Measurements from ENCODE around the gene C2orf78. TPM values are rescaled to one million over a fixed set of nuclear protein-coding genes. Genes with fewer than 3 reads are reported as not detected.

Gene C2orf78
- total RNA-seq, 2 experiments from 2014 or later, result not detected

GRCh38 chr2:73827660-73828388 is 43.8 kb downstream of the C2orf78 start:
- DNase-seq (no peak), ATAC-seq (no peak)
- peaks cover 24% of the 10 kb centered on the region for H3K36me3 Mint-ChIP-seq (ENCODE audit: low read depth)
- ChIA-PET POLR2A (interaction anchor here (0.6 to 1.7 kb wide), 5 partner anchors 69 to 485 kb away, joined by 3 to 8 read pairs (median 4); partner anchors contain the start of gene MTHFD2), CTCF (interaction anchor here (0.5 to 2.8 kb wide), 48 partner anchors 11 to 564 kb away, joined by 3 to 55 read pairs (median 4); partner anchors contain the start of genes BOLA3, DGUOK, MOB1A and MTHFD2)
- intact Hi-C loops (cut with micrococcal nuclease), result no loop called here
- no peaks in the 10 kb centered on the region for H3K27me3 Mint-ChIP-seq
- peaks cover 43% of the 10 kb centered on the region for H3K4me1 Mint-ChIP-seq (ENCODE audit: low read depth)
- no peaks in the 10 kb centered on the region for H3K9me3 Mint-ChIP-seq
- H3K27ac Mint-ChIP-seq, result peak overlapping the region; percentile 95
- peak overlapping the region; percentile 80 for H3K4me3 Mint-ChIP-seq
- TF ChIP-seq CTCF (IDR thresholded peaks at IDR 0.05), result no peak

GRCh38 chr2:73828389-73828817 is 44.4 kb downstream of the C2orf78 start:
- ATAC-seq (no peak), DNase-seq (no peak)
- no peak for TF ChIP-seq CTCF (IDR thresholded peaks at IDR 0.05)
- no peaks in the 10 kb centered on the region for H3K27me3 Mint-ChIP-seq
- H3K9me3 Mint-ChIP-seq, result no peaks in the 10 kb centered on the region
- H3K4me1 Mint-ChIP-seq (ENCODE audit: low read depth), result peaks cover 43% of the 10 kb centered on the region
- ChIA-PET POLR2A (interaction anchor here (0.6 to 1.7 kb wide), 6 partner anchors 68 to 486 kb away, joined by 3 to 8 read pairs (median 4); partner anchors contain the start of gene MTHFD2), CTCF (interaction anchor here (0.5 to 2.8 kb wide), 27 partner anchors 10 to 564 kb away, joined by 3 to 55 read pairs (median 4); partner anchors contain the start of genes BOLA3, MOB1A, MTHFD2 and TPRKB)
- intact Hi-C loops (cut with micrococcal nuclease), result no loop called here
- H3K27ac Mint-ChIP-seq, result peak overlapping the region; percentile 95
- H3K4me3 Mint-ChIP-seq, result peak overlapping the region; percentile 80
- H3K36me3 Mint-ChIP-seq (ENCODE audit: low read depth), result peaks cover 27% of the 10 kb centered on the region

GRCh38 chr2:73828818-73829570 is 45.0 kb downstream of the C2orf78 start, which contains the start of gene STAMBP:
STAMBP (plus strand) TSS chr2:73828961; CDS start chr2:73830857, 1,896 bp downstream.
- H3K27me3 Mint-ChIP-seq, result no peaks in the 10 kb centered on the region
- ChIA-PET POLR2A (interaction anchor here (0.6 to 1.7 kb wide), 5 partner anchors 68 to 486 kb away, joined by 3 to 8 read pairs (median 3); partner anchors contain the start of gene MTHFD2), CTCF (interaction anchor here (0.6 to 2.8 kb wide), 23 partner anchors 9 to 563 kb away, joined by 3 to 55 read pairs (median 4); partner anchors contain the start of genes BOLA3, MTHFD2 and TPRKB)
- intact Hi-C loops (cut with micrococcal nuclease), result no loop called here
- peak; percentile 95 for DNase-seq
- ATAC-seq, result peak; percentile 75
- H3K4me1 Mint-ChIP-seq (ENCODE audit: low read depth), result peaks cover 43% of the 10 kb centered on the region
- TF ChIP-seq CTCF (IDR thresholded peaks at IDR 0.05), result no peak
- H3K9me3 Mint-ChIP-seq, result no peaks in the 10 kb centered on the region
- H3K27ac Mint-ChIP-seq, result peak within 1 kb of the TSS; percentile 95
- H3K36me3 Mint-ChIP-seq (ENCODE audit: low read depth), result peaks cover 33% of the 10 kb centered on the region
- H3K4me3 Mint-ChIP-seq, result peak within 1 kb of the TSS; percentile 80

- POLR2A ChIA-PET, result interaction anchor here (0.7 kb wide), 1 partner anchor 362 kb away, joined by 3 read pairs; no protein-coding TSS in a partner anchor
These were observed 47.0 kb downstream of the C2orf78 start for GRCh38 chr2:73830871-73831401.

More at GRCh38 chr2:73830871-73831401, 47.0 kb downstream of the C2orf78 start:
- Mint-ChIP-seq H3K36me3 (ENCODE audit: low read depth) (peaks cover 43% of the 10 kb centered on the region), H3K9me3 (no peaks in the 10 kb centered on the region), H3K4me1 (ENCODE audit: low read depth) (peaks cover 42% of the 10 kb centered on the region), H3K4me3 (peak overlapping the region; percentile 80), H3K27ac (peak overlapping the region; percentile 95), H3K27me3 (no peaks in the 10 kb centered on the region)
- no peak for TF ChIP-seq CTCF (IDR thresholded peaks at IDR 0.05)
- DNase-seq (peak; percentile 66), ATAC-seq (peak; percentile 71)
- CTCF ChIA-PET, result interaction anchor here (0.6 kb wide), 1 partner anchor 68 kb away, joined by 3 read pairs; no protein-coding TSS in a partner anchor
- intact Hi-C loops (cut with micrococcal nuclease), result loop anchor here (5.0 kb wide), 1 partner anchor 156 kb away; no protein-coding TSS in a partner anchor

All from activated CD8-positive, alpha-beta T cell treated with anti-CD3 and anti-CD28 coated beads for 36 hours (primary cell).